ENCODE measurements around the gene ZFP69B.
"Not testable (repeated sequence)": the region's sequence is repeated elsewhere in the genome, so short reads cannot be mapped to it uniquely, and the experiment has no call there.

Gene ZFP69B

GRCh38 chr1:40469327-40469726, 19.1 kb downstream of the ZFP69B start:
- no peak for TF ChIP-seq CTCF (IDR thresholded peaks at IDR 0.05; ENCODE audit: low read depth, low read length)
- no peak for DNase-seq (ENCODE audit: extremely low read depth, low read depth)

GRCh38 chr1:40475268-40475667, 25.0 kb downstream of the ZFP69B start:
- DNase-seq (ENCODE audit: extremely low read depth, low read depth) = no peak

GRCh38 chr1:40476924-40477677, 26.8 kb downstream of the ZFP69B start, which contains the start of gene ZFP69:
TSS of gene ZFP69 (plus strand) at chr1:40477290. CDS start at chr1:40479362, 2,072 bp downstream.
- no peak for DNase-seq (ENCODE audit: extremely low read depth, low read depth)
- no peak for TF ChIP-seq CTCF (IDR thresholded peaks at IDR 0.05; ENCODE audit: low read depth, low read length)

More at GRCh38 chr1:40475268-40475667, 25.0 kb downstream of the ZFP69B start:
- TF ChIP-seq CTCF (IDR thresholded peaks at IDR 0.05; ENCODE audit: low read depth, low read length) = no peak

GRCh38 chr1:40477678-40478053, 27.4 kb downstream of the ZFP69B start:
- no peak for TF ChIP-seq CTCF (IDR thresholded peaks at IDR 0.05; ENCODE audit: low read depth, low read length)
- no peak for DNase-seq (ENCODE audit: extremely low read depth, low read depth)

- no peak for TF ChIP-seq CTCF (IDR thresholded peaks at IDR 0.05; ENCODE audit: low read depth, low read length)
- no peak for DNase-seq (ENCODE audit: extremely low read depth, low read depth)
Observed at GRCh38 chr1:40478276-40478675, 28.0 kb downstream of the ZFP69B start.

GRCh38 chr1:40479156-40479555, 28.9 kb downstream of the ZFP69B start:
- no peak for DNase-seq (ENCODE audit: extremely low read depth, low read depth)
- TF ChIP-seq CTCF (IDR thresholded peaks at IDR 0.05; ENCODE audit: low read depth, low read length) = no peak

GRCh38 chr1:40495315-40495903, 45.1 kb downstream of the ZFP69B start:
- no peak for TF ChIP-seq CTCF (IDR thresholded peaks at IDR 0.05; ENCODE audit: low read depth, low read length)

GRCh38 chr1:40502651-40503050, 52.4 kb downstream of the ZFP69B start:
- not testable (repeated sequence) for DNase-seq (ENCODE audit: extremely low read depth, low read depth)

More at GRCh38 chr1:40495315-40495903, 45.1 kb downstream of the ZFP69B start:
- no peak for DNase-seq (ENCODE audit: extremely low read depth, low read depth)
